ENCODE data around the gene P3H1.
A peak's percentile ranks its signal among the peaks of the same experiment; 100 is the strongest.
"Not testable (repeated sequence)": the region's sequence is repeated elsewhere in the genome, so short reads cannot be mapped to it uniquely, and the experiment has no call there.

P3H1 gene, protein sequence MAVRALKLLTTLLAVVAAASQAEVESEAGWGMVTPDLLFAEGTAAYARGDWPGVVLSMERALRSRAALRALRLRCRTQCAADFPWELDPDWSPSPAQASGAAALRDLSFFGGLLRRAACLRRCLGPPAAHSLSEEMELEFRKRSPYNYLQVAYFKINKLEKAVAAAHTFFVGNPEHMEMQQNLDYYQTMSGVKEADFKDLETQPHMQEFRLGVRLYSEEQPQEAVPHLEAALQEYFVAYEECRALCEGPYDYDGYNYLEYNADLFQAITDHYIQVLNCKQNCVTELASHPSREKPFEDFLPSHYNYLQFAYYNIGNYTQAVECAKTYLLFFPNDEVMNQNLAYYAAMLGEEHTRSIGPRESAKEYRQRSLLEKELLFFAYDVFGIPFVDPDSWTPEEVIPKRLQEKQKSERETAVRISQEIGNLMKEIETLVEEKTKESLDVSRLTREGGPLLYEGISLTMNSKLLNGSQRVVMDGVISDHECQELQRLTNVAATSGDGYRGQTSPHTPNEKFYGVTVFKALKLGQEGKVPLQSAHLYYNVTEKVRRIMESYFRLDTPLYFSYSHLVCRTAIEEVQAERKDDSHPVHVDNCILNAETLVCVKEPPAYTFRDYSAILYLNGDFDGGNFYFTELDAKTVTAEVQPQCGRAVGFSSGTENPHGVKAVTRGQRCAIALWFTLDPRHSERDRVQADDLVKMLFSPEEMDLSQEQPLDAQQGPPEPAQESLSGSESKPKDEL

DNA sequence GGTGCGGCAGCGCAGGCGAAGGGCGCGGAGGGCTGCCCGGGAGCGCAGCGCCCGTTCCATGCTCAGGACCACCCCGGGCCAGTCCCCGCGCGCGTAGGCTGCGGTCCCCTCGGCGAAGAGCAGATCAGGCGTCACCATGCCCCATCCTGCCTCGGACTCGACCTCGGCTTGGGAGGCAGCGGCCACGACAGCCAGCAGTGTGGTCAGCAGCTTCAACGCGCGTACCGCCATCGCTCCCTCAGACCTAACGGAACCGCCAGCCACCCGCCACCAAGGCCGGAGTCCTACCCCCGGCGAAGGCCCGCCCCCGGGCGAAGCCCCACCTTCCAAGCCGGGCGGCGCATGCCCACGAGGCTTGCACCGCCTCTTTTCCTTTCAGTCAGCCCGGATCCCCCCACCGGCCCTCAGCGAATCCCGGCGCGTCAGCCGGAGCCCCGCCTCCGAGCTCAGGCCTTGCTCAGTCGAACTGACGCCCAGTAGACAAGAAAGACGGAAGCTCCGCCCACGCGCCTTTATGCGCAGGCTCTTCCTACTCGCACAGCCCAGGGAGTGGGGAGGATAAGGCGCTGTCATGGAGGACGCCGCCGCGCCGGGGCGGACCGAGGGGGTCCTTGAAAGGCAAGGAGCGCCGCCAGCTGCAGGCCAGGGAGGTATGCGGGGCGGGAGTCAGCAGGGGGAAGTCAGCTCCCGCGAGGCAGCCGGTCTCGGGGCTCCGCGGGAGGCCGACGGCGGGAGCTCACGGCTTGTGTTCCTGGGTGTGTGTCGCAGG lies at the start of gene P3H1, which contains the start of gene C1orf50:
P3H1 (minus strand) TSS at position 288 of the 769 bp plus-strand sequence; CDS start at position 231, 57 bp downstream.
C1orf50 (plus strand) TSS at position 509 of the 769 bp plus-strand sequence; CDS start at position 572, 63 bp downstream.
- DNase-seq (ENCODE audit: low read depth): peak; percentile 100

DNA sequence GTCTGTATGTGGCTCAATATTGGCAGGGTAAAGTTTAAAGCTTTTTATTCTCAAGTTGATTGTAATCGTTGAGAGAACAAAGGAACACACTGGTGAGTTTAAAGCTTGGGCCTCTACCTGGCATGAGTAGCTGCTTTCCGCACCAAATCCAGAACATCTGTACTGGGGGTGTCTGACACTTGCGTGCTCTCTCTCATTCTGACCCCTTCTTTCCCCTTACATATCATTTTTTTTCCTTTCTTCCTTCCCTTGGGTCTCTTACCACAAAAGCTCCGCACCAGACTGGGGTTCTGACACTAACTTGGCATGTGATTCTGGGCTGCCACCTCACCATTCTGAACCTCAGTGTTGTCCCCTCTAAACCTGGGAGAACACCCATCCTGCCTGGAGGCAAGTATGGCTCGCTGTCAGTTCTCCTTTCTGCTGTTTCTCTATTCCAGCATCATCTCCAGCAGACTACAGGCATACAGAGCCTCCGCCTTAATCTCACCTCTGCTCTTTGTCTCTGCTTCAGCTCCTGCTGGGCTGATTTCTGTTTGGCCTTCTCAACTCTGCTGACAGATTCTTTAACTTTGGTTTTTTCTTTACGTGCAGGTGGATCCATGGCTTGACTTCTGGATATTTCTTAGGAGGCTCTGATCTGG lies 49.2 kb upstream of the P3H1 start:
- no peak for DNase-seq (ENCODE audit: low read depth)

DNA sequence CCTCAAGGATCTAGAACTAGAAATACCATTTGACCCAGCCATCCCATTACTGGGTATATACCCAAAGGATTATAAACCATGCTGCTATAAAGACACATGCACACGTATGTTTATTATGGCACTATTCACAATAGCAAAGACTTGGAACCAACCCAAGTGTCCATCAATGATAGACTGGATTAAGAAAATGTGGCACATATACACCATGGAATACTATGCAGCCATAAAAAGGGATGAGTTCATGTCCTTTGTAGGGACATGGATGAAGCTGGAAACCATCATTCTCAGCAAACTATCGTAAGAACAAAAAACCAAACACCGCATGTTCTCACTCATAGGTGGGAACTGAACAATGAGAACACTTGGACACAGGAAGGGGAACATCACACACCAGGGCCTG lies 48.0 kb upstream of the P3H1 start:
- DNase-seq (ENCODE audit: low read depth): not testable (repeated sequence)

DNA sequence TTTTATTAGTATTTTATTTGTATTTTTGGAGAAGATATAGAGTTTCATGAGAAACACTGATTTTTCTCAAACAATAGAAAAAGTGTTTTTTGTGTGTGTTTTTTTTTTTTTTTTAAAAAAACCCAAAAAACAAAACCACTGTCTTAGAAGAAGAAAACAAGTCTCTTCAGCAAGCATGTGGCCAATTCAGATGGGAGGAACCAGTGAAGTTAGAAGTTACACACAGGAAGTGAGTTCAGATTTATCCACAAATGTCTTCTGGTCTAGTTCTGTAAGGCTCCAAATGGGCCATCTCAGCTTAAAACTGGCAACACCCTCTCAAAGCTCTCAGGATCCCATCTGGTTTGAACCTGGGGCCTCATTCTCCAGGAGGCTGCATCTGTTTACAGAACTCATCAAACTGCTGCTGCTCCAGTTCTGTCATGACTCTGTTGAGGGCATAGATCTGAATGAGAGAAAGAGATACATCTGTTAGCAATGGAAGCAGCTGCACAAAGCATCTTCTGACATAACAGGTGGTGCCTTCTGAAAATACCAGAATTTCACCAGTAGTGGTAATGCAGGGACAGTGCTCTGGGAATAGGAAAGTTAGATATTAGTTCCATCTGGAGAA lies 40.3 kb upstream of the P3H1 start:
- DNase-seq (ENCODE audit: low read depth): no peak

DNA sequence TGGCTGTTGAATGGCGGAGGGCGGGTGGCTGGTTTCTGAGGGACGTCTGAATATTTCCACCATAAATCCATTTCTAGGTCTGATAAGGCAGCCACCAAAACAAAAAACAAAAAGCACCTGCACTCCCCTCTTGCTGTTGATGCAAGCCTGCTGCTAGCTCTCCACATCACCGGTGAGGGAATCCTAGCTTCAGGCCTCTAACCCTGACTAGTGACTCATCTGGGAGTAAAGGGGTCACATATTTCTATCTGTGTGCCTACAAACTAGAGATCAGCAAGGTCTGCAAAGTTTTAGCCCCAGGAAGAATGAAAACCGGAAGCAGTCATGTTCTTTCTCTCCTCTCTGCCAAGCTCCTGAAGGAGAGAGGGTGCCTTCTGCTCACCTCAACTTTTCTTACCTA lies 39.8 kb upstream of the P3H1 start:
- no peak for DNase-seq (ENCODE audit: low read depth)

DNA sequence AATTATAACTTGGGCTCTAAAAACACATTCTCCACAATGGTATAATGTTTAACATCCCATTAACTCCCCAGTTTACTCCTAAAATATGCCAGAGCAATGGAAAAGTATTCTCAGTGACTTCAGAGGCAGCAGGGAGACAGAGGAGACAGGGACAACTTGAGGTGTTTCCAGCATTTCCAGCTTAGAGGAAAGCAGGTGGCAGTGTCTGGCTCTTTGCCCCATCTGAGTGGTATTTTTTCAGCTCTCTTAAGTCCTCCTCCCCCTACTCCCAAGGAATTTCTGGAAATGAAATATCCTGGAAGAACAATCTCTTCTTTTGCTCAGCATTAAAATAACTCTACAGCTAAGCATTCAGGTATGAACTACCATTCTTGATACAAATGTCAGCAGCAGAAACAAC lies 39.3 kb upstream of the P3H1 start:
- DNase-seq (ENCODE audit: low read depth): no peak

DNA sequence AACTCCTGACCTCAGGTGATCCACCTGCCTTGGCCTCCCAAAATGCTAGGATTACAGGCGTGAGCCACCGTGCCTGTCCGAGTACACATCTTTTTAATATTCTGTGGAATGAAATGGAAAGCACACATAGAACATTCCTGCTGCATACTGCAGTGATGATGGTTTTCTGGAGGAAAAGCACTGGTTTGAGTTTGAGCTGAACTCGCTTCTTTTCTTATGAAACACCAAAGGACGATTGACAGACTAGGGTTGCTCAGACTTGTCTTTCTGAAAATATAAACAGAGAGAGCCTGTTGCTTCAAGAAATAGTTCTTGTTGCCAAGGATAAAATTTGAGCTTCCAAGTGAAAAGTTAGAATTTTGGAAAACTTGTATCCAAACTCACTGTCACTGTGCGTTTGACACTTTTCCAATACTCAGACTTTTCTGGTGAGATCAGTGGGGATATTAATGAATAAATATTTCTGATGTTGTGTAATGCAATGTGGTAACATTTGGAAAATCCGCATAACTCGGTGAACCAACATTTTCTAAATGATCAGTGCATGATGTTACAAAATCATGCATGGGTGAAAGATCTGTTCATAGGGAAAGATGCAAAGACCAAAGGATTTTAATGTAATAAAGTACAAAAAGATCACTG lies 35.1 kb upstream of the P3H1 start:
- no peak for DNase-seq (ENCODE audit: low read depth)

DNA sequence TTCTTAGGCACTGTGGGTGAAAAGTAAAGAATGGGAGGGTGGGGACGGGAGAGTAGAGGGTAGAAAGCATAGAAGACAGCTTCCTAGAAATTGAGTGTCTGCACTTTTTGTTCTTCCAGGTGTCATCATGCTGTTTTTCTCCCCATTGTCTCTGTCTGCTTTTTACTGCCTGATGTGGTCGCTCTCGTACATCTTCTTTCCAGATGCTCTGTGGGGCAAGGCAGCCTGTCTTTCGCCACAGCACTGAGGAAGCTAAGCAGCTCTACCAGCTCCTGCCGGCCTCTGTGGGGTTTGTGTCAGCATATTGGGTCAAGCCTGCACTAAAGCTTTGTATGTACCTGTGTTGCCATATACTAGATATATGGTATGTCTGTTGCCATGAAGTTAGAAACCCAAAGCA lies 31.2 kb upstream of the P3H1 start:
- DNase-seq (ENCODE audit: low read depth): no peak

DNA sequence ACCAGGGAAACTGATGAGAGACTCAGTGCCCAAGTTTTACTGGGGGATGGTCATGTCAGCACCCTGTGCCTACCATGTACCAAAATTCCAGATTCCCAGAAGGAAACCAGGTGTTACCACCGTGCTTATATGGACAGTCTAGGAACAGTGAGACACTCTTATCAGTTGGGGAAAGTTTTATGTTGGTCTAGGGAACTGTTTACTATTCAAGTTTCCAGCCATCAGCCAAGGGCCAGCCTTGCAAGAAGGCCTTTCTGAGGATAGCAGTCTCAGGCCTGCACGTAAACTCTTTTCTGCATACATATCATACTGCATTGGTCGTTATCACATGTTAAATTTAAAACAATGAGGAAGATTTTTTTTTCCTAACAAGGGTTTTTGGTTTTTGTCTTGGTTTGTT lies 30.6 kb upstream of the P3H1 start:
- DNase-seq (ENCODE audit: low read depth): no peak

DNA sequence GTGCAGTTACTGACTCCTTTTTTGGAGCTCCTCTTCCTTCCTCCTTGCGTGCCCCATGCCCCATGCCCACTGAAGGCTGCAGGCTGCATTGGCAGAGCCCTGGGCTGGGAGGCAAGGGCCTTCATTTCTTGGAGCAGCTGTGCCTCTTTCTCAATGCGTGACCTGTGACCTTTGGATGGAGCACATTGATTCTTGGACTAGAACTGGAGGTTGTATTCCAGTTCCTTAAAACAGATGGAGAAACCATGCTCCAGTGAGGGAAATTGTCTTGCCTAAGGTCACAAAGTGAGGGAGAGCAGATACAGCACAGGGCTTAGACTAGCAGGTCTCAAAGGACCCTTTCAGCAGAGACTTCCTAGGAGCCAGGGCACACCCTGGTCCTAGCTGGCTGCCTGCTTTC lies 27.0 kb upstream of the P3H1 start:
- no peak for DNase-seq (ENCODE audit: low read depth)

DNA sequence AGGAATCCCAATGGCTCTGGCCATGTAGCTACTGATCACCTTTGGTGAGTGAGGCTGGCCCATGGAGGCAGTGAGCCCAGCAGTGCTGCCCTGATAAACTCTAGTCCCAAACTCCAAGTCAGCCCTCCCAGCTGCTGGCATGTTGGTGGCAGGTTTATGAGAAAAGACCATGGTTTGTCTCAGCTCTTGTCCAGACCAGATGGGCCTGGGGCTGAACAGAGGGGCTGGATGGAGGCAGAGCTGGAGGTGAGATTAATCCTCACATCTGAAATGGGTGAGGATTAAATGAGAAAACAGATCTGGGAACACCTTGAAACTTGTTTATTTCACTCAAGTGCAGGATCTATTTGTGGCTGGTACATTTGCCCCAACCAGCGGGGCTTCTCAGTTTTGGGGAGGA lies 21.2 kb upstream of the P3H1 start:
- no peak for DNase-seq (ENCODE audit: low read depth)

DNA sequence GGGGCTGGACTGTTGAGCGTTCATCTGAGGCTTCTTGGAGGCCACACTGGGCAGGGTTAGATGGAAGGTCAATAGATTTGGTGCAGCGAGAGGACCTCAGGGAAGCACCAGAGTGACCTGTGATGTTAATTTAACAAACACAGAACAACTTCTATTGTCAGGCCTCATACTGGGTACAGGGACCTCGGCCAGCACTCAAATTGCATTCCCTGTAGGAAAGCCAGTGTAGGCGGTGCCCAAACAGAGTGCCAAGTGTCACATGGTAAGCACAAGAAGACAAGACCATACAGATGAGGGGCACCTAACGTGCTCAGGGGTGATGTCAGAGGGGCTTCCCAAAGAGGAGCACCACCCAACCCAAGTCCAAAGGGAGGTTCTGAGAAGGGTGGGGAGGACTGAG lies 19.3 kb upstream of the P3H1 start:
- DNase-seq (ENCODE audit: low read depth): no peak

DNA sequence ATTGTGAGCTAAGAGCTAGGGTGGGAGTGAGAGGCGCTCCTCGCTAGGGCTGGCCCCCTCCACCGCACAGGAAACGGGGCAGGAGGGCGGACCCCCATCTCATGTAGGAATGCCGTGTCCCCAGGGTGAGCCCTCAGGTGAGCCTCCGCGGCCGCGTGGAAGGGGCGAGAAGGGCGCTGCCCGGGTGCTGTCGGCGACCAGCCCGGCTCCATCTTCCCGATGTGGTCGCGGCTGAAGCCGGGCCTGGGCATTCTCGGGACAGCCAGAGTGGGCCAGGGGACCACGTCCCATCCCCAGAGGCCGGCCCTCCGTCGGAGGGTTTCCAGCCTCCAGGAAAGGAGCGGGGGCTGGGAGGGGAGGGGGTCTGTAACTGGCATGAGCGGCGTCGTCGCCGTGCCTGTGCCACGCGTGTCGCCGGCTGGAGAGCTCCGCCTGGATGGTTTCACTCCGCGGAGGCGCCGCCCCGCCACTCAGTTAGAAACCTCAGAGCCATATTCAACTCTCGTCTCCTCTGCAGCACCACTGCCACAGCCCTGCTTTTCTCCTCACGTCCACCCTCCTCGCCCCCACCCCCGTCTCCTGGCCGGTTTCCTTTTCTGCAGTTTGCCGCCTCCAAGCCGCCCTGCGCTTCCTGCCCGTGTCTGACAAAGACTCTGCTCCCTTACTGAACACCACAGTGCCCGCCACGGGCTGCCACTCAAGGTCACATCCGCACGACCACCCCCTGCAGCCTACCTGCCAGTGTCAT lies 18.3 kb upstream of the P3H1 start, which contains the start of gene TMEM269:
TMEM269 (plus strand) TSS at position 46 of the 748 bp plus-strand sequence. CDS start 4,903 bp downstream, outside the sequence.
- peak; percentile 19 for DNase-seq (ENCODE audit: low read depth)

DNA sequence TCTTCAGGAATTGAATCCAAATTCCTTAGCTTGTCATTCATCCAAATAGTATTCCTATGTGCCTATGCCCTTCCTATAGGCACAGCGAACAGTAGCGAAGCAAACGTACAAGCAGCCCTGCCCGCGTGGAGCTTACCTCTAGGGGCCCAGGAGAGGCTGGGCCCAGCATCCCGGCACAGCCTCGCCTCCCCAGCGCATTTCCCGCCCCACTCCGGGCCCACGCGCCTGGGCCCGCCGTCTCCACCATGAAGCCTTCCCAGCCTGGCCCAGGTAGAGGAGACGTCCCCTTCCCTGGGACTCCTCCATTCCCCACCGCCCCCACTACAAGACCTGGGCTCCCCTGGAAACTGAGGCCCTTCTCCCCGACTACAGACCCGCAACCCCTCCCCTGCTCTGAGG lies 17.7 kb upstream of the P3H1 start:
- DNase-seq (ENCODE audit: low read depth): no peak

DNA sequence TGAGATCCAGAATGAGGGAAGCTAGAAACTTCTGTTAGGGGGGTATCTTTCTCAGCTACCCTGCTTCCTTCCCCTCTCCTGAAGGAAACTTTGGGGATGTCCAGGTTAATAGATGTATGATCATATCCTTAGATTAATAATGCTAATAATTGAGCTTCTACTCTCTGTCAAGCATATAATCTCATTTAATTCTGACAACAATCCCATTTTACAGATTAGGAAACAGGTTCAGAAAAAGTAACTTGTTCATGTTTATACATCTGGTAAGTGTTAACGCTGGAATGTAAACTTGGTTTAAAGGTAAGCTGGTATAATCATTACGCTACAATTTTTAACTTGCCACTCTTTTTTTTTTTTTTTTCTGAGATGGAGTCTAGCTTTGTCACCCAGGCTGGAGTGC lies 16.3 kb upstream of the P3H1 start:
- no peak for DNase-seq (ENCODE audit: low read depth)

DNA sequence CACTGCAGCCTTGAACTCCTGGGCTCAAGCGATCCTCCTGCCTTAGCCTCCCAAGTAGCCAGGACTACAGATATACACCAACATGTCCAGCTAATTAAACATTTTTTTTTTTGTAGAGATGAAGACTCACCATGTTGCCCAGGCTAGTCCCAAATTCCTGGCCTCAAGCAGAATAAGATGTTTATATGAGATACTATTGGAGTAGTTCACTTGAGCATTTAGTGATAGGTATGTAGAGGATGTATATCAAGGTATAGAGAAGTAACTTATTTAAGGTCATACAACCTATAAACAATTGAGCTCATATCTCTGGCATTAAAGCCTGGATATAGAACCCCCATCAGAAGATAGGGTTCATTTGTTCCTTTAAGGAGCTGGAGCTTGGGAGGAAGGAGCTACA lies 13.3 kb upstream of the P3H1 start:
- no peak for DNase-seq (ENCODE audit: low read depth)

DNA sequence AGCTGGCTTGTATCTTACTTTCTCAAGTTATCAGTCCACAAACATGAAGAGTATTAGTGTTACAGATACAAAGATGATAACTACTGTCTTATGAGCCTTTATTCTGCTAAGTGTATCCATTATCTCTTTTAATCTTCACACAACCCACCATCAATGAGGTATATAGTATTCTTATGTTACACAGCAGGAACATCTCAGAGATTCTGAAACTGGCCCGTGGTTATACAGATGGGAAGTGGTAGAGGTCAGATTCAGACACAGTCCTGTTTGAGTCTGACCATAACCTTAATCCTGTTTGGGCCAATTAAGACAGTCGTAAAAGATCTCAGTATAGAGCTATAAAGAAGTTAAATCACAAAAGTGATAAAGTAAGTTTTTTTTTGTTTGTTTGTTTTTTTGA lies 12.9 kb upstream of the P3H1 start:
- DNase-seq (ENCODE audit: low read depth): no peak

DNA sequence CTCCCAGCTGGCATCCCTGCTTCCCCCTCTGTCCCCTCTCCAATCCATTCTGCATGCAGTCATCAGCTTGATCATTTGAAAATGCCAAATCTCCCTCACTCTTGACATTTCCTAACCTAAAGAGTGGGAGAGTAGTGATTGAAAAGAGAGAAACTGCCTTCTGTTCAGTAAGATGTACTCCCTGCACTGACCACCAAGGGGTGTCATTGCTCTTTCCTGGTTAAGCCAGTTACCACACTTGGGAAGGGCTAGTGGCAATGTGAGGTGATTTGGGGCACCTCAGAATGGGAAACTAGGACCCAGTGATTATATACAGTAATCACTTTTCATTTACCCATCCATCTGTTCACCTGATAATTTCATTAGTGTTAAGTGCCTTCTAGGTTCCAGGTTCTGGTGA lies 11.0 kb upstream of the P3H1 start:
- DNase-seq (ENCODE audit: low read depth): no peak

DNA sequence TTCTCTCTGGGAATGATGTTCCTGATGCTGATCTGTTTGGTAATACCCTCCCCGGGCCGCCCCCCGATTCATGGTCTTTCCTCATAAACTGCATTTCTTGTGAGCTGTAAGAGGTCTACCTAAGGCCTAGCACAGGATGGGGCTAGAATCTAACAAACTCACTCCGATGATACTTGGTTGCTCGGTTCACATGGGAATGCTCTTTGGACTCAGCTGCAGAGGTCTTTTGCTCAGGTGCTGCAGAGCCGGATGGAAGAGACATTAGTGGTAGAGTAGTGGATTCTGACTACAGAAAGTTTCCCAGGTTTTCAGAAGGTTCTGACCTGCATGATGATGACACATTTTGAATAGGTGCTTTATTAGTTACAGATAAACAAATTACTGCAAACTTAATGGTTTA lies 9.7 kb upstream of the P3H1 start:
- no peak for DNase-seq (ENCODE audit: low read depth)

DNA sequence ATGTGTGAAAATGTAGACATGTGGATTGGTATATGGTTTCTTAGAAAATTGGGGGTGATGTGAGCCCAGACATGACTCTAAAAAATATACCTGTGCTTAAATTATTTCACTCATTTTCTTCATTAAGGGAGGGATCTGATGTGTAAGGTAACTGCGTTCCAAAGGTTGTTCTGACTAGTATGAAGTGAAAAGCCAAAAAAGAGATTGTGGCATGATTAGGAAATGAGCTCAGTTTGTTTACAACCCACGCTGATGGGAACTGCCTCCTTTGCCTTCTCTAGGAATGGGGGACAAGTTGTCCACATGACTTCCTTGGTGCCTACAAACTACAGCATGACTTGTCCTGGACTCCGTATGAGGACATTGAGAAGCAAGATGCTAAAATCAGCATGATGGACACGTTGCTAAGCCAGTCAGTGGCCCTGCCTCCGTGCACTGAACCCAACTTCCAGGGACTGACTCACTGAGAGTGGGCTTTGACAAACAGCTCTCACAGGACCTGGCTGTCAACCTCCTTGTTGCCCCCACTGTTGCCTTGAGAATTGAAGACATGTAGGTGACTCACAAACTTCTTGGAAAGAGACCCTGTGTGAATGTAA lies 8.2 kb upstream of the P3H1 start:
- no peak for DNase-seq (ENCODE audit: low read depth)

Data from stimulated activated CD8-positive, alpha-beta memory T cell treated with anti-CD3 and anti-CD28 coated beads, Interleukin-4, amount 100 ng/mL, for 24 hours (primary cell).